HCT116 (cell line): ENCODE measurements around the gene ATP6V1G3. TPM values are rescaled to one million over a fixed set of nuclear protein-coding genes. Genes with fewer than 3 reads are reported as not detected.

ENCODE experiments used
- ATAC-seq: fragments of 200-7000 bp; cut with Tn5 transposase; 2 replicates; pipeline ENCODE4 v1.9.1; 2020; ENCODE audit warnings: mild to moderate bottlenecking, moderate library complexity
- BruUV-seq: library from RNA; stranded (reverse); fragments of 400-500 nt; replicated peaks from 2 replicates; lab custom pipeline; 2021; lab: Mats Ljungman, UMichigan
- CTCF ChIA-PET: fragments of 300-600 bp; sonication (Branson Sonifier 250); formaldehyde crosslinking; loops from one replicate; lab custom pipeline; 2021; ENCODE audit warnings: antibody characterized with exemption; lab: Charles Lee
- POLR2A ChIA-PET: fragments of 300-600, 350-600 bp; sonication (Branson Sonifier 250); formaldehyde crosslinking; loops from one replicate; lab custom pipeline; 2021; ENCODE audit warnings: antibody characterized with exemption; lab: Charles Lee
- RAD21 ChIA-PET, 2 experiments: fragments of 300-600 bp; sonication (Branson Sonifier 250); formaldehyde crosslinking; loops; one replicate each; lab custom pipeline; 2023; ENCODE audit warnings: low total read pairs in 2 of 2; ENCODE audit not compliant: uncharacterized antibody in 2 of 2, unreplicated experiment in 2 of 2, low non-redundant PET in 1 of 2; lab: Charles Lee
- DNase-seq: peaks from one replicate; pipeline ENCODE4 v3.0.0-alpha.2; 2010; ENCODE audit warnings: low read depth, low spot score
- H2AFZ ChIP-seq: fragments of 200-600 bp; shearing (Covaris generic), sonication (generic); 2 replicates; pipeline ENCODE4 v1.6.1; 2017; ENCODE audit warnings: low read depth, mixed run types, mixed read lengths, antibody characterized with exemption, low read length; ENCODE audit not compliant: poor library complexity, severe bottlenecking
- H3K27ac ChIP-seq: 2 replicates; pipeline ENCODE4 v1.5.1; 2012; ENCODE audit warnings: low read depth, low read length
- H3K27me3 ChIP-seq: fragments of 200-600 bp; sonication (generic); 2 replicates; pipeline ENCODE4 v1.6.1; 2016; ENCODE audit warnings: mixed run types, low read length, mixed read lengths; ENCODE audit not compliant: insufficient read depth
- H3K36me3 ChIP-seq, 2 experiments: fragments of 200-500 bp in 1 of 2; fragments of 200-600 bp in 1 of 2; sonication (Bioruptor generic) in 1 of 2; sonication (generic) in 1 of 2; 2 replicates each; pipeline versions ENCODE4 v1.5.1 to v1.6.1; 2014 to 2016; ENCODE audit warnings: low read length in 2 of 2, inconsistent platforms in 1 of 2, mixed read lengths in 1 of 2, mixed run types in 1 of 2; ENCODE audit not compliant: insufficient read depth in 2 of 2, control insufficient read depth in 1 of 2
- H3K4me1 ChIP-seq, 2 experiments: fragments of 200-600 bp in 1 of 2; sonication (generic) in 1 of 2; 2 replicates each; pipeline versions ENCODE4 v1.5.1 to v1.6.1; 2012 to 2017; ENCODE audit warnings: low read length in 2 of 2, inconsistent platforms in 1 of 2, mild to moderate bottlenecking in 1 of 2, mixed read lengths in 1 of 2, mixed run types in 1 of 2, moderate library complexity in 1 of 2; ENCODE audit not compliant: insufficient read depth in 2 of 2, control insufficient read depth in 1 of 2
- H3K4me2 ChIP-seq: fragments of 200-600 bp; sonication (generic); 2 replicates; pipeline ENCODE4 v1.6.1; 2017; ENCODE audit warnings: mixed run types, low read length, mixed read lengths
- H3K4me3 ChIP-seq, 2 experiments: fragments of 200-600 bp in 1 of 2; sonication (generic) in 1 of 2; replicated peaks in 1 of 2; 2 replicates each; pipeline ENCODE4 v1.5.1; 2011 to 2016; ENCODE audit warnings: low read length in 2 of 2, control low read depth in 1 of 2, low read depth in 1 of 2, mild to moderate bottlenecking in 1 of 2, mixed read lengths in 1 of 2, mixed run types in 1 of 2
- H3K79me2 ChIP-seq: fragments of 200-600 bp; sonication (generic); 2 replicates; pipeline ENCODE4 v1.6.1; 2017; ENCODE audit warnings: mild to moderate bottlenecking, mixed run types, low read length, moderate library complexity, mixed read lengths; ENCODE audit not compliant: insufficient read depth
- H3K9ac ChIP-seq: fragments of 200-600 bp; sonication (generic); 2 replicates; pipeline ENCODE4 v1.6.1; 2016; ENCODE audit warnings: low read length, mixed read lengths
- H3K9me2 ChIP-seq: fragments of 200-600 bp; sonication (generic), shearing (Covaris generic); 2 replicates; pipeline ENCODE4 v1.6.1; 2017; ENCODE audit warnings: mixed run types, mild to moderate bottlenecking, moderate library complexity; ENCODE audit not compliant: insufficient read depth
- H3K9me3 ChIP-seq, 2 experiments: fragments of 200-500 bp in 1 of 2; fragments of 200-600 bp in 1 of 2; sonication (Bioruptor generic) in 1 of 2; sonication (generic) in 1 of 2; 2 replicates each; pipeline ENCODE4 v1.6.1; 2014 to 2017; ENCODE audit warnings: low read length in 2 of 2, mixed read lengths in 2 of 2, inconsistent platforms in 1 of 2, low read depth in 1 of 2, mild to moderate bottlenecking in 1 of 2, mixed run types in 1 of 2, moderate library complexity in 1 of 2; ENCODE audit not compliant: control insufficient read depth in 1 of 2, insufficient read depth in 1 of 2
- H4K20me1 ChIP-seq: fragments of 200-600 bp; sonication (generic), shearing (Covaris generic); 2 replicates; pipeline ENCODE4 v1.6.1; 2017; ENCODE audit warnings: mixed run types, mild to moderate bottlenecking, moderate library complexity; ENCODE audit not compliant: insufficient read depth
- ATF3 ChIP-seq: IDR thresholded peaks from 2 replicates; pipeline ENCODE4 v1.6.1; 2012
- CEBPB ChIP-seq: IDR thresholded peaks from 2 replicates; pipeline ENCODE4 v1.6.1; 2012; ENCODE audit warnings: low read depth
- CTCF ChIP-seq, 3 experiments: fragments of 200-600 bp in 1 of 3; sonication (generic) in 1 of 3; IDR thresholded peaks in 2 of 3; conservative IDR thresholded peaks in 1 of 3; 2 replicates each; pipeline ENCODE4 v1.5.1; 2012 to 2017; ENCODE audit warnings: low read depth in 2 of 3, low read length in 2 of 3, antibody characterized with exemption in 1 of 3, borderline replicate concordance in 1 of 3, control low read depth in 1 of 3, mild to moderate bottlenecking in 1 of 3, mixed read lengths in 1 of 3, mixed run types in 1 of 3, moderate library complexity in 1 of 3; ENCODE audit not compliant: insufficient read depth in 1 of 3
- ELF1 ChIP-seq: IDR thresholded peaks from 2 replicates; pipeline ENCODE4 v1.6.1; 2012; ENCODE audit warnings: low read depth, borderline replicate concordance
- EZH2 ChIP-seq: fragments of 200-600 bp; sonication (generic); IDR thresholded peaks from 2 replicates; pipeline ENCODE4 v1.6.1; 2017; ENCODE audit warnings: antibody characterized with exemption, mixed run types
- EZH2phosphoT487 ChIP-seq: fragments of 200-600 bp; IDR thresholded peaks from 2 replicates; pipeline ENCODE4 v1.6.1; 2018; ENCODE audit warnings: antibody characterized with exemption, borderline replicate concordance
- JUND ChIP-seq: IDR thresholded peaks from 2 replicates; pipeline ENCODE4 v1.6.1; 2012
- POLR2AphosphoS5 ChIP-seq: IDR thresholded peaks from 2 replicates; pipeline ENCODE4 v1.6.1; 2011; ENCODE audit warnings: mild to moderate bottlenecking, low read depth, low read length, moderate library complexity
- REST ChIP-seq: IDR thresholded peaks from 2 replicates; pipeline ENCODE4 v1.6.1; 2012; ENCODE audit warnings: low read depth
- SIN3A ChIP-seq: IDR thresholded peaks from 2 replicates; pipeline ENCODE4 v1.6.1; 2012; ENCODE audit warnings: low read depth
- SRF ChIP-seq: IDR thresholded peaks from 2 replicates; pipeline ENCODE4 v1.6.1; 2012; ENCODE audit warnings: low read depth
- YY1 ChIP-seq: IDR thresholded peaks from 2 replicates; pipeline ENCODE4 v1.6.1; 2011; ENCODE audit warnings: low read length, low read depth, moderate library complexity, mild to moderate bottlenecking; ENCODE audit not compliant: insufficient replicate concordance; ENCODE audit errors: extremely low read depth
- ZFX ChIP-seq: fragments of 450-650 bp; IDR thresholded peaks from 2 replicates; pipeline ENCODE4 v1.6.1; 2017
- ZNF274 ChIP-seq: fragments of 200-500 bp; sonication (Bioruptor generic); IDR thresholded peaks from 2 replicates; pipeline ENCODE4 v1.6.1; 2014; ENCODE audit warnings: mild to moderate bottlenecking, low read depth, low read length, inconsistent platforms
- intact Hi-C: fragments of 100-400 bp; cut with micrococcal nuclease; formaldehyde crosslinking; loops from 2 replicates; pipeline ENCODE4 v1.10.0; 2022
- total RNA-seq: library from RNA; stranded (reverse); gene quantifications from one replicate; pipeline ENCODE4 v1.2.1, GENCODE V29; 2021; ENCODE audit not compliant: unreplicated experiment
- TF ChIP-seq, protein P1 (sequence below): IDR thresholded peaks from 2 replicates; pipeline ENCODE4 v1.6.1; 2011; ENCODE audit warnings: mild to moderate bottlenecking, low read length, moderate library complexity; ENCODE audit not compliant: insufficient replicate concordance; ENCODE audit errors: extremely low read depth

Gene ATP6V1G3
- total RNA-seq, 1 experiment from 2014 or later, result not detected

- Histone ChIP-seq H3K9me2 (no peaks in the 10 kb centered on the region), H2AFZ (no peak overlapping the region), H3K9me3 (no peaks in the 10 kb centered on the region), H3K4me2 (no peak overlapping the region), H3K79me2 (no peaks in the 10 kb centered on the region), H3K4me3 (no peak overlapping the region), H3K27ac (no peak overlapping the region), H4K20me1 (no peaks in the 10 kb centered on the region), H3K4me1 (no peaks in the 10 kb centered on the region), H3K27me3 (no peaks in the 10 kb centered on the region), H3K9ac (no peak overlapping the region), H3K36me3 (no peaks in the 10 kb centered on the region)
- POLR2A ChIA-PET, result no interaction called here
- no peak for ATAC-seq
- CTCF ChIA-PET, result no interaction called here
- RAD21 ChIA-PET, result no interaction called here
- BruUV-seq, result no TSS peak
- no peak for DNase-seq
- TF ChIP-seq CTCF (IDR thresholded peaks at IDR 0.05 in 2 of 3, conservative IDR thresholded peaks at IDR 0.05 in 1 of 3; ENCODE audit: borderline replicate concordance in 1 of 3, insufficient read depth in 1 of 3, low read depth in 2 of 3, low read length in 2 of 3), result no peak
- no peak for TF ChIP-seq ZFX
- no peak for TF ChIP-seq ELF1
- TF ChIP-seq, protein P1, sequence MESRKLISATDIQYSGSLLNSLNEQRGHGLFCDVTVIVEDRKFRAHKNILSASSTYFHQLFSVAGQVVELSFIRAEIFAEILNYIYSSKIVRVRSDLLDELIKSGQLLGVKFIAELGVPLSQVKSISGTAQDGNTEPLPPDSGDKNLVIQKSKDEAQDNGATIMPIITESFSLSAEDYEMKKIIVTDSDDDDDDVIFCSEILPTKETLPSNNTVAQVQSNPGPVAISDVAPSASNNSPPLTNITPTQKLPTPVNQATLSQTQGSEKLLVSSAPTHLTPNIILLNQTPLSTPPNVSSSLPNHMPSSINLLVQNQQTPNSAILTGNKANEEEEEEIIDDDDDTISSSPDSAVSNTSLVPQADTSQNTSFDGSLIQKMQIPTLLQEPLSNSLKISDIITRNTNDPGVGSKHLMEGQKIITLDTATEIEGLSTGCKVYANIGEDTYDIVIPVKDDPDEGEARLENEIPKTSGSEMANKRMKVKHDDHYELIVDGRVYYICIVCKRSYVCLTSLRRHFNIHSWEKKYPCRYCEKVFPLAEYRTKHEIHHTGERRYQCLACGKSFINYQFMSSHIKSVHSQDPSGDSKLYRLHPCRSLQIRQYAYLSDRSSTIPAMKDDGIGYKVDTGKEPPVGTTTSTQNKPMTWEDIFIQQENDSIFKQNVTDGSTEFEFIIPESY, result no peak
- no peak for TF ChIP-seq SIN3A
- no peak for TF ChIP-seq EZH2
- no peak for TF ChIP-seq YY1
- TF ChIP-seq ZNF274, result no peak
- no peak for TF ChIP-seq POLR2AphosphoS5
- no peak for TF ChIP-seq JUND
- no peak for TF ChIP-seq REST
- TF ChIP-seq ATF3, result no peak
- no peak for TF ChIP-seq EZH2phosphoT487
- TF ChIP-seq SRF, result no peak
- no peak for TF ChIP-seq CEBPB
- intact Hi-C loops, result no loop called here
Observed at GRCh38 chr1:198549866-198550265, 9.4 kb upstream of the ATP6V1G3 start.
